ENCODE results near the gene LAMA2. TPM values are rescaled to one million over a fixed set of nuclear protein-coding genes. Genes with fewer than 3 reads are reported as not detected.

Gene LAMA2
- total and polyA plus RNA-seq, 2 donors (not counting 3 experiments of a cell fraction or from before 2014, with no cell fraction given): 0.51 to 0.75 TPM

GRCh38 chr6:129184324-129184723 lies 301.4 kb downstream of the LAMA2 start:
- no peak overlapping the region for H3K4me2 ChIP-seq (ENCODE audit: insufficient read depth, low read length)
- no peaks in the 10 kb centered on the region for H3K9me3 ChIP-seq (replicated peaks; ENCODE audit: control insufficient read depth, insufficient read depth, low read length)
- no TSS peak for BruUV-seq (replicated peaks)
- intact Hi-C loops (cut with micrococcal nuclease) (no loop called here), dilution Hi-C loops (cut with MboI; ENCODE audit: extremely low pct_ligation_motif_present, low sequenced_read_pairs) (no loop called here)
- no peaks in the 10 kb centered on the region for H4K20me1 ChIP-seq (replicated peaks; ENCODE audit: control insufficient read depth, extremely low read depth, insufficient read depth, low read length)
- peaks cover 11% of the 10 kb centered on the region for H3K4me1 ChIP-seq (ENCODE audit: control insufficient read depth, extremely low read depth, insufficient read depth, low read length)
- ChIA-PET CTCF (no interaction called here), POLR2A (no interaction called here)
- no peak overlapping the region for H3K27ac ChIP-seq (ENCODE audit: insufficient read depth, low read depth, low read length)
- H3K27me3 ChIP-seq (ENCODE audit: control insufficient read depth in 2 of 2, insufficient read depth in 2 of 2, low read length in 2 of 2): no peaks in the 10 kb centered on the region
- no peaks in the 10 kb centered on the region for H3K36me3 ChIP-seq (ENCODE audit: control insufficient read depth in 2 of 2, extremely low read depth in 1 of 2, insufficient read depth in 2 of 2, low read length in 2 of 2)
- H3K9me1 ChIP-seq (replicated peaks; ENCODE audit: control insufficient read depth, extremely low read depth, insufficient read depth, low read length): no peaks in the 10 kb centered on the region
- H3K79me2 ChIP-seq (ENCODE audit: control insufficient read depth, insufficient read depth, low read length): no peaks in the 10 kb centered on the region
- no peak overlapping the region for H3K4me3 ChIP-seq (replicated peaks in 1 of 3; ENCODE audit: insufficient read depth in 1 of 3, low read depth in 1 of 3, low read length in 3 of 3)
- TF ChIP-seq, protein P1, sequence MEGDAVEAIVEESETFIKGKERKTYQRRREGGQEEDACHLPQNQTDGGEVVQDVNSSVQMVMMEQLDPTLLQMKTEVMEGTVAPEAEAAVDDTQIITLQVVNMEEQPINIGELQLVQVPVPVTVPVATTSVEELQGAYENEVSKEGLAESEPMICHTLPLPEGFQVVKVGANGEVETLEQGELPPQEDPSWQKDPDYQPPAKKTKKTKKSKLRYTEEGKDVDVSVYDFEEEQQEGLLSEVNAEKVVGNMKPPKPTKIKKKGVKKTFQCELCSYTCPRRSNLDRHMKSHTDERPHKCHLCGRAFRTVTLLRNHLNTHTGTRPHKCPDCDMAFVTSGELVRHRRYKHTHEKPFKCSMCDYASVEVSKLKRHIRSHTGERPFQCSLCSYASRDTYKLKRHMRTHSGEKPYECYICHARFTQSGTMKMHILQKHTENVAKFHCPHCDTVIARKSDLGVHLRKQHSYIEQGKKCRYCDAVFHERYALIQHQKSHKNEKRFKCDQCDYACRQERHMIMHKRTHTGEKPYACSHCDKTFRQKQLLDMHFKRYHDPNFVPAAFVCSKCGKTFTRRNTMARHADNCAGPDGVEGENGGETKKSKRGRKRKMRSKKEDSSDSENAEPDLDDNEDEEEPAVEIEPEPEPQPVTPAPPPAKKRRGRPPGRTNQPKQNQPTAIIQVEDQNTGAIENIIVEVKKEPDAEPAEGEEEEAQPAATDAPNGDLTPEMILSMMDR (IDR thresholded peaks at IDR 0.05; ENCODE audit: extremely low read depth in 1 of 2, insufficient read depth in 1 of 2, low read depth in 1 of 2, low read length in 2 of 2): no peak
- TF ChIP-seq FOS (IDR thresholded peaks at IDR 0.05; ENCODE audit: borderline replicate concordance, insufficient read depth, low read length) (no peak), EZH2 (IDR thresholded peaks at IDR 0.05; ENCODE audit: borderline replicate concordance, low read depth, low read length, severe bottlenecking) (no peak), POLR2A (IDR thresholded peaks at IDR 0.05; ENCODE audit: low read depth, low read length) (no peak), POLR2AphosphoS5 (IDR thresholded peaks at IDR 0.05; ENCODE audit: insufficient read depth, low read depth, low read length) (no peak), GATA2 (IDR thresholded peaks at IDR 0.05; ENCODE audit: insufficient read depth, insufficient read length, low read depth, low read length) (no peak), MAX (IDR thresholded peaks at IDR 0.05; ENCODE audit: insufficient read depth, insufficient read length) (no peak), MYC (IDR thresholded peaks at IDR 0.05; ENCODE audit: low read depth, low read length) (no peak), JUN (IDR thresholded peaks at IDR 0.05; ENCODE audit: borderline replicate concordance, insufficient read depth, insufficient read length, low read depth) (no peak)
- FAIRE-seq (no peak), DNase-seq (ENCODE audit: low read depth, low spot score) (no peak)
- no peak overlapping the region for H2AFZ ChIP-seq (ENCODE audit: low read depth, low read length)
- no peak overlapping the region for H3K9ac ChIP-seq (replicated peaks; ENCODE audit: extremely low read depth, insufficient read depth, low read length)

Data from endothelial cell of umbilical vein (primary cell).